Small intestine (tissue), 7 donors: ENCODE results near the gene FBXL17. TPM values are rescaled to one million over a fixed set of nuclear protein-coding genes. Genes with fewer than 3 reads are reported as not detected.
A peak's percentile ranks its signal among the peaks of the same experiment; 100 is the strongest.

Source experiments
- DNase-seq, 2 donors: peaks; one replicate each; pipeline versions ENCODE4 v3.0.0 to v3.0.0-alpha.2; 2013
- FAIRE-seq: peaks from 2 replicates; lab custom pipeline; 2012; peaks lifted over from hg19 to GRCh38; lab: Jason Lieb, UNC
- H3K27ac ChIP-seq, 3 donors: one replicate each; pipeline ENCODE4 v1.5.1; 2013; ENCODE audit warnings: low read length in 2 of 3, mild to moderate bottlenecking in 2 of 3, control low read depth in 1 of 3, inconsistent platforms in 1 of 3, low read depth in 1 of 3, moderate library complexity in 1 of 3
- H3K27me3 ChIP-seq, 3 donors: one replicate each; pipeline ENCODE4 v1.6.1; 2013; ENCODE audit warnings: low read length in 3 of 3, inconsistent platforms in 1 of 3; ENCODE audit not compliant: control insufficient read depth in 3 of 3, insufficient read depth in 3 of 3
- H3K36me3 ChIP-seq, 3 donors: one replicate each; pipeline ENCODE4 v1.6.1; 2013; ENCODE audit warnings: low read length in 3 of 3, inconsistent platforms in 1 of 3, low read depth in 1 of 3, mild to moderate bottlenecking in 1 of 3, moderate library complexity in 1 of 3; ENCODE audit not compliant: control insufficient read depth in 3 of 3, insufficient read depth in 2 of 3
- H3K4me1 ChIP-seq, 3 donors: one replicate each; pipeline ENCODE4 v1.6.1; 2013; ENCODE audit warnings: low read length in 2 of 3, inconsistent platforms in 1 of 3, low read depth in 1 of 3, mild to moderate bottlenecking in 1 of 3, moderate library complexity in 1 of 3; ENCODE audit not compliant: control insufficient read depth in 3 of 3, insufficient read depth in 2 of 3
- H3K4me3 ChIP-seq, 3 donors: one replicate each; pipeline ENCODE4 v1.5.1; 2013; ENCODE audit warnings: low read length in 3 of 3, control low read depth in 1 of 3, inconsistent platforms in 1 of 3, low read depth in 1 of 3, mild to moderate bottlenecking in 1 of 3, moderate library complexity in 1 of 3
- H3K9me3 ChIP-seq, 2 donors: one replicate each; pipeline ENCODE4 v1.6.1; 2013; ENCODE audit warnings: low read depth in 1 of 2, low read length in 1 of 2; ENCODE audit not compliant: control insufficient read depth in 2 of 2, insufficient read depth in 1 of 2
- WGBS, 3 donors: extraction: QIAGEN DNeasy Blood & Tissue Kit; methylation state at CpG; one replicate each; pipeline ENCODE4 v1.1.7; 2013; 5-methylcytosine and 5-hydroxymethylcytosine counted together
- polyA plus RNA-seq, 4 donors: library from polyadenylated mRNA; stranded (reverse) in 3 of 4; unstranded in 1 of 4; fragments of 200-250 nt in 3 of 4; fragments of 120-200 nt in 1 of 4; gene quantifications; one replicate each; pipeline versions ENCODE4 v1.2.1 to v1.2.3, GENCODE V29; 2013
- donor health status: healthy with polysubstance abuse.
- donor health status: control.
- donor health status: control.
- donor health status: Bipolar disorder and iron deficiency.
- donor health status: healthy.

FBXL17 gene
- polyA plus RNA-seq, 4 donors, result 5.4 to 20.6 (median 8.3) TPM

- 68 to 77% (median 77%) methylated on average over 4 of the region's 4 CpGs for WGBS, 3 donors
- FAIRE-seq (no peak), DNase-seq (peak in 1 of 2 donors; percentile 24)
- H3K27me3 ChIP-seq, result no peaks in the 10 kb centered on the region
- H3K27ac ChIP-seq, result no peak overlapping the region
- no peaks in the 10 kb centered on the region for H3K36me3 ChIP-seq
- H3K9me3 ChIP-seq, result no peaks in the 10 kb centered on the region
- no peak overlapping the region for H3K4me3 ChIP-seq
- no peaks in the 10 kb centered on the region for H3K4me1 ChIP-seq
Observed at GRCh38 chr5:107869438-107870115, 512.3 kb downstream of the FBXL17 start.

GRCh38 chr5:107868650-107869409, 513.1 kb downstream of the FBXL17 start:
- Histone ChIP-seq H3K27me3 (no peaks in the 10 kb centered on the region), H3K4me1 (no peaks in the 10 kb centered on the region), H3K27ac (no peak overlapping the region), H3K36me3 (no peaks in the 10 kb centered on the region), H3K9me3 (no peaks in the 10 kb centered on the region), H3K4me3 (no peak overlapping the region)
- DNase-seq, result no peak
- FAIRE-seq, result no peak
- 92 to 96% (median 94%) methylated on average over 7 of the region's 7 CpGs for WGBS, 3 donors

GRCh38 chr5:107867266-107867665, 514.6 kb downstream of the FBXL17 start:
- Histone ChIP-seq H3K36me3 (no peaks in the 10 kb centered on the region), H3K27me3 (no peaks in the 10 kb centered on the region), H3K9me3 (no peaks in the 10 kb centered on the region), H3K4me1 (no peaks in the 10 kb centered on the region), H3K4me3 (no peak overlapping the region), H3K27ac (no peak overlapping the region)
- DNase-seq, result no peak
- FAIRE-seq, result no peak
- WGBS, 3 donors, result 84 to 97% (median 96%) methylated on average over 2 of the region's 2 CpGs

- H3K36me3 ChIP-seq, result peaks cover 0 to 4% (median 2%) of the 10 kb centered on the region in 3 donors
- no peaks in the 10 kb centered on the region for H3K9me3 ChIP-seq
- no peaks in the 10 kb centered on the region for H3K27me3 ChIP-seq
- DNase-seq (no peak), FAIRE-seq (no peak)
- WGBS, 3 donors, result 77 to 97% (median 95%) methylated on average over 2 of the region's 2 CpGs
- no peak overlapping the region for H3K27ac ChIP-seq
- no peaks in the 10 kb centered on the region for H3K4me1 ChIP-seq
- H3K4me3 ChIP-seq, result no peak overlapping the region
Observed at GRCh38 chr5:107864793-107865192, 517.1 kb downstream of the FBXL17 start.

- Histone ChIP-seq H3K4me3 (no peak overlapping the region), H3K4me1 (no peaks in the 10 kb centered on the region), H3K27me3 (no peaks in the 10 kb centered on the region), H3K27ac (no peak overlapping the region), H3K9me3 (no peaks in the 10 kb centered on the region), H3K36me3 (peaks cover 0 to 4% (median 2%) of the 10 kb centered on the region in 3 donors)
- FAIRE-seq (no peak), DNase-seq (no peak)
- 90 to 98% (median 97%) methylated on average over 2 of the region's 2 CpGs for WGBS, 3 donors
Observed at GRCh38 chr5:107863125-107863524, 518.8 kb downstream of the FBXL17 start.

- no peak for FAIRE-seq
- no peaks in the 10 kb centered on the region for H3K27me3 ChIP-seq
- no peak for DNase-seq
- no peaks in the 10 kb centered on the region for H3K9me3 ChIP-seq
- peaks cover 0 to 4% (median 2%) of the 10 kb centered on the region in 3 donors for H3K36me3 ChIP-seq
- 90 to 96% (median 96%) methylated on average over 12 of the region's 12 CpGs for WGBS, 3 donors
- H3K4me3 ChIP-seq, result no peak overlapping the region
- H3K4me1 ChIP-seq, result no peaks in the 10 kb centered on the region
- H3K27ac ChIP-seq, result no peak overlapping the region
Observed at GRCh38 chr5:107861565-107861964, 520.3 kb downstream of the FBXL17 start.

GRCh38 chr5:107860044-107860443, 521.9 kb downstream of the FBXL17 start:
- H3K36me3 ChIP-seq, result peaks cover 0 to 4% (median 2%) of the 10 kb centered on the region in 3 donors
- no peak for FAIRE-seq
- 80 to 91% (median 90%) methylated on average over 1 of the region's 1 CpG for WGBS, 3 donors

GRCh38 chr5:107858788-107859187, 523.1 kb downstream of the FBXL17 start:
- WGBS, 3 donors, result 49 to 71% (median 51%) methylated on average over 3 of the region's 3 CpGs
- FAIRE-seq, result no peak

More at GRCh38 chr5:107860044-107860443, 521.9 kb downstream of the FBXL17 start:
- H3K4me1 ChIP-seq, result no peaks in the 10 kb centered on the region
- no peak for DNase-seq
- H3K9me3 ChIP-seq, result no peaks in the 10 kb centered on the region
- no peak overlapping the region for H3K27ac ChIP-seq
- H3K4me3 ChIP-seq, result no peak overlapping the region
- no peaks in the 10 kb centered on the region for H3K27me3 ChIP-seq

More at GRCh38 chr5:107858788-107859187, 523.1 kb downstream of the FBXL17 start:
- peaks cover 0 to 4% (median 2%) of the 10 kb centered on the region in 3 donors for H3K36me3 ChIP-seq
- no peak overlapping the region for H3K4me3 ChIP-seq
- H3K4me1 ChIP-seq, result no peaks in the 10 kb centered on the region
- DNase-seq, result no peak
- H3K9me3 ChIP-seq, result no peaks in the 10 kb centered on the region
- no peak overlapping the region for H3K27ac ChIP-seq
- H3K27me3 ChIP-seq, result no peaks in the 10 kb centered on the region
